IPS-11a (cell line): ENCODE measurements around the gene CNTN5.
"Not testable (repeated sequence)": the region's sequence is repeated elsewhere in the genome, so short reads cannot be mapped to it uniquely, and the experiment has no call there.

Experiments used
- H3K4me3 ChIP-seq: one replicate; pipeline ENCODE4 v1.5.1; 2013; ENCODE audit warnings: low read depth, low read length, control low read depth

Gene CNTN5

DNA sequence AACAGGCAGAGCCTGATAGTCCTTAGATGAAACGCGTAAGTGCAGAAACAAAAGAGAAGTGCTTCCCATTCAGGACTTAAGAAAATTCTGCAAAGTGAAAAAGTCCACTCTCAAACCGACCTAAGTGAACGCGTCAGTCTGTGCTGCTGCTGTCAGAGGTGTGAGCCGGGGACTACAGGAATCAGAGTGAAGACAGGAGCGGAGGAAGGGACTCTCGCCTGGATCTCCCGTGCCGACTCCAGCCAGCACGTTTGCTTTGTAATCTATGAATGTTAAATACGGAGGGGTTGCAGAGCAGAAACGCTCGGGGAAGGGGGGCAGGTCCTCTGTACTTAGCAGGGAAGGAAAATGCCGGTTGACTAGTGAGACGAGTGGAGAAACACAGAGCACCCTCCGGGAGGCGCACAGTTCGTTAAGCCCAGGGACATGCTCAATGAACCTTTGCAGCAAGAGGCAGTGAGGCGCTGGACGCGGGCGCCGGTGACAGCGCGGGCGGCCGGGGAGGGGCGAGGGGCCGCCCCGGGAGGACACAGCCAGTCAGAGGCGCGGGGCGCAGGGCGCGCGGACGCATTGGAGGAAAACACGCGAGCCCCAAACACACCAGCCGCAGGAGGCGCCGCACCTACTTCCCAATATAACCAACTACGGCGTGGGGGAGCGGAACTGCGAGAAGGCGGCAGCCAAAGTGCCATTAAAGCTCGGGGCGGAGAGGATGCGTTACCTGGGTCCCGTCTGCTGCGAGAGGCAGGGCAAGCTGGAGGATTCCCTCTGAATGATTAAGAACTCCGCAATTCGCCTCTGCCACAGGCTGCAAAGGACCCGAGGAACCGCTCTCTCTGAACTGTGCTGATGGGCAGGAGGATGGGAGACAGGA, at the start of gene CNTN5:
TSS of gene CNTN5 (plus strand) at position 598 of the 874 bp plus-strand sequence.
- H3K4me3 ChIP-seq: peak within 1 kb of the TSS; percentile 56

- H3K4me3 ChIP-seq: no peak overlapping the region
Observed at GRCh38 chr11:98979205-98979604, 41.5 kb upstream of the CNTN5 start.

- no peak overlapping the region for H3K4me3 ChIP-seq
Observed at GRCh38 chr11:99015634-99016454, 4.9 kb upstream of the CNTN5 start.

DNA sequence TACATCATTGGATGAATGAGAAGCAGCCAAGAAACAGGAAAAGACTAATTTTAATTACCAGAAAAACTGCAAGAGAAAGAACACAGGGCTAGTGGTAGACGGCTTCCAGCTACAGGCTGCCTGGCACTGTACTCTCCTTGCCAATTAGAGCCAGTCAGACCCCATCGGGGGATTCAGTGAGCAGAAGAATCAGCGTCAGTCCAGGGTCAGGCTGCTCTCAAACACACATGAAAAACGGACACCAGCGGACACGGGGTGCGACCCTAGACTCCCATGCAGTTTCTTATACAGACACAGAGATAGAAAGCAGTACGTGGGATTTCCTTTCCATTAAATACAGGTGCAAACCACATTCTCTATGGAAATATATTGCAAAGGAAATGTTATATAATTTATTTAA, 1.1 kb upstream of the CNTN5 start:
- no peak overlapping the region for H3K4me3 ChIP-seq

- H3K4me3 ChIP-seq: no peak overlapping the region
Observed at GRCh38 chr11:99037057-99037456, 16.3 kb downstream of the CNTN5 start.

DNA sequence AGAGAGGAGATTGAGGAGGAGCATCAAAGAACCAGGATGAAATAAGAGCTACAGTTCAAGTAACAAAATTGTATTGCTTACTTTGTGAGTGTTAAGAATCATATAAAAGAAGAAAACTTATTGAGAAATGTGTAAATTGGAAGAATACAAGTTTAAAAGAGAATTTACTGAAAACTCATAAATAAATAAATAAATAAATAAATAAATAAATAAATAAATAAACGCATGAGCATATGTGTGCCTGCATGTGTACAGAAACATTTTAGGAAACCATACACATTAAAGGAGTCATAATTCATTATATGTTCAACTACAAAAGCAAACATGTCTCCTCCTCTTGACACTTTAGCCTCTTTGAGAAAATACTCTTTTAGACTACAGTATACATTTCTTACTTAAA, 42.6 kb downstream of the CNTN5 start:
- no peak overlapping the region for H3K4me3 ChIP-seq

DNA sequence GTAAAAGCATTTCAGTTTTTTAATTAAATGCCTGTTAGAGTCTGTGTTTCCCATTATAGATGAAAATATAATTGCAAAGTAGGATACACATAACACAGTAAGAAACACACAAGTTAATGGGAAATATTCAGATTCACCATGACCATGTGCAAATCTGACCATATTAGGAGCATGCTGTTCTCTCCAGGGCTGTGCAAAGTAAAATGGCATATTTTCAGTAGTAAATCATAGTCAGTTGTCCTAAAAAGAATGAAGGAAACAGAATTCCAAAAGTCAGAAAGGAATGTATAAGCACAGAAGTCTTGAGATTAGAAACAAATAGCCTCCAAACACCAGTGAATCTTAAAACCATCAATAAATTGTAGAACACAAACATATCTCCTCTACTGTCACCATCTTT, 44.4 kb downstream of the CNTN5 start:
- no peak overlapping the region for H3K4me3 ChIP-seq

DNA sequence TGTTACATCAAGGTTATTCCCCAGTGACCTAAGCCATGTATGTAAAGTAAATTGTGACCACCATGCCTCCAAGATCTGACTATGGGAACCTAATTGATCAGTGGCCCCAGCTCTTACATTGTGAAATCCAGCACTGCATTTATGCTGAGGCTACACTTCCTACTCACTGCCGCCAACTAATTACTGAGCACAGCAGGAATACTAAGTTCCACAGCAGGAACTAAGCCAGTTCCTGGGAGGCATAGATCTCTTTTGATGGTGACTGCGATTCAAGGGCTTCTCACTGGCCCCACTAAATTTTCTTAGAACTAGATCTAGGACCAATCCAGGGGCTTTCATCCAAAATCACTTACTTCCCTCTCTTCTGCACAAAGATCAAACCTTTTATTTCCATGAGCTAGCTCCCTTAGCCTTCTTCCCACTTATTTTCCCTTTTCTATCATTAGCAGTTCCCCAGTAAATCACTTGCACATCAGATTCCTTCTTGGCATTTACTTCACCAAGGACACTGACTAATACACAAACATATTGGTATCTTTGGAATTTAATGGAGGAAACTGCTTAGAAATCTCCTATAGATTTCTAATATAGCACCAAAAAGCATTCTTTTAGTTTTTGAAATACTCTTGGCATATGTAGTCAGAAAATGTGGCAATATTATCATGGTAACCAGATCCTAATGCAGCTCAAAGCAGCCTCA, 46.0 kb downstream of the CNTN5 start:
- no peak overlapping the region for H3K4me3 ChIP-seq

DNA sequence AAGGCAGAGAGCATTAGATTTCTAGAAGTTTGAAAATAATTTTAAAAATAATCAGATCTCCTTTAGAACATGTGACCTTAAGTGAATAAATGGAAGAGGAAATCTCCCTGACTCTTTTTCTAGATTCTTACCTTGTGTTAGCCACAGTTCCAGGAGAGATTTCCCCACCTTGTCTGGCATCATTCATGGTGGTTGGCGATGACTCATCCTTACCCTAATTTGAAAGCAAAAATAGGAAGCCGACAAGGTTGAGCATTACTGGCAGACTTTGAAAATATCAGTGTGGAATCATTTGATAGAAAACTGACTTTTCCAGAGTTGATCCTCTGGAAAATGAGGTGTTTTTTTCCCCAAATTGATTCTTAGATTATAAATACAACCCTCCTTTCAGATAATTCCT, 48.1 kb downstream of the CNTN5 start:
- no peak overlapping the region for H3K4me3 ChIP-seq

DNA sequence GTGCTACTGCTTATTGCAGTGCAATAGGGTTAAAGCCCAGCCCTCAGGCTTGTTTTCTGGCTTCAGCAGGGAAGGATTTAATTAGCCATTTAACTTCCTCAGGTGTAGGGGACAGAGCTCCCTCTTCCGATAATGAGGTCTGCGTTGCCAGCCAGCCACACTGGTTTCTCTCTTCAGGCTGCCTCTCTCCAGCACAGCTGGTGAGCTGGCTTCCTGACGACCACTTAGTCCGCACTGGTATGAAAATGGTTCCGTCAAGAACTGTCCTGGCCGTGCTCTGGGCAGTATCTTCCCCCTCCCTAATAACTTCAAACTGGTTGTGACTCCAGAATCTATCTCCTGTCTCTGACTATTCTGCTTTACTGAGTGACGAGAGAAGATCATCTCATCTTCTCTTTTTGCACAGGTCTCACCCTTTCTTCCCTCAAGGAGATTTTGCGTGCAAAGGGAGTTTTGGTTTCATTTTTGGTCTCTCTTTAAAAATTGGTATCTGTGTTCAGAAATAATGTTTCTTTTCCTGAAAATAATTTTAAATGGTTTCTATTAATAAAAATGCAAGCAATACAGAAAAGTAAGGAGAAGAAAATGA, 49.2 kb downstream of the CNTN5 start:
- H3K4me3 ChIP-seq: no peak overlapping the region

DNA sequence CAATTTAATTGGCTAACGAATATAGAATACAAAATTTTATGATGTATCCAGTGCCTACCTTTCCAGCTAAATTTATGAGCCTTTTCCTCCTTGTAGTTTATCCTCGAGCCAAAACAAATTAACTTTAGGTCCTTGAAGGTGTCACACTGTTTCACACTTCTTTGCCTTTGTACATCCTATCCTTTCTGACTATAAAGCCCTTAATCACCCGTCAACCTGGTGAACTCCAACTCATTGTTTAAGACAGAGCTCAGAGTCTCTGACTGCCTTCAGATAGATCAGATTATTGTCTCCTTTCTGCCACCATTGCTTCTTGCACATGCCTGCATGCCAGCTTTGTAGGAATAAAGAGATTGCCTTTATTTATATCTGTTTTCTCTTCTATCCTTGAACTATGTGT, 58.8 kb downstream of the CNTN5 start:
- H3K4me3 ChIP-seq: no peak overlapping the region

- H3K4me3 ChIP-seq: no peak overlapping the region
Observed at GRCh38 chr11:99080154-99080553, 59.4 kb downstream of the CNTN5 start.

- no peak overlapping the region for H3K4me3 ChIP-seq
Observed at GRCh38 chr11:99098258-99098657, 77.5 kb downstream of the CNTN5 start.

DNA sequence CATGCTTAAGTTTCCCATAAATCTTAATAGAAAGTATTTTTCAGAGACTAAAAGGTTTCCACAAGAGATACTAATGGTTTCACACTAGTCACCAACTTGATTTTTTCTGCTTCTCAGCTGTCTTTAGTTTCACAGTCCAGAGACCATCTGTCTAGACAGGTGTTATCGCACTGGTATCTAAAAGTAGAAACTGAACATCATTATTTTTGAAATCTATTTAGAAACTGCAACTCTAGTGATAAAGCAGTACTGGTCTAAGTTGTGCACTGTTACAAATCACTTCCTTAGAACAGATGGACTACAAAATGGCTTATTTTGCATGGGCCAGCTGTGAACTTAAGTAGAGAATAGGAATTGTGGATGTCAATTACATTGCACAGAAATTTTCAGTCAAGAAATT, 78.0 kb downstream of the CNTN5 start:
- no peak overlapping the region for H3K4me3 ChIP-seq

GRCh38 chr11:99117603-99118002, 96.9 kb downstream of the CNTN5 start:
- H3K4me3 ChIP-seq: no peak overlapping the region

DNA sequence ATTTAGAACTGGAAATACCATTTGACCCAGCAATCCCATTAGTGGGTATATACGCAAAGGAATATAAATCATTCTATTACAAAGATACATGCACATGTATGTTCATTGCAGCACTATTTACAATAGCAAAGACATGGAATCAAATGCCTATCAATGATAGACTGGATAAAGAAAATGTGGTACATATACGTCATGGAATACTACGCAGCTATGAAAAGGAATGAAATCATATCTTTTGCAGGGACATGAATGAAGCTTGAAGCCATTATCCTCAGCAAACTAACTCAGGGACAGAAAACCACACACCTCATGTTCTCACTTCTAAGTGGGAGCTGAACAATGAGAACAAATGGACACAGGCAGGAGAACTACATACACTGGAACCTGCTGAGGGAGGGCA, 113.1 kb downstream of the CNTN5 start:
- H3K4me3 ChIP-seq: not testable (repeated sequence)

GRCh38 chr11:99135508-99135907, 114.8 kb downstream of the CNTN5 start:
- no peak overlapping the region for H3K4me3 ChIP-seq

- no peak overlapping the region for H3K4me3 ChIP-seq
Observed at GRCh38 chr11:99142237-99142636, 121.5 kb downstream of the CNTN5 start.

- H3K4me3 ChIP-seq: no peak overlapping the region
Observed at GRCh38 chr11:99148352-99148751, 127.6 kb downstream of the CNTN5 start.

DNA sequence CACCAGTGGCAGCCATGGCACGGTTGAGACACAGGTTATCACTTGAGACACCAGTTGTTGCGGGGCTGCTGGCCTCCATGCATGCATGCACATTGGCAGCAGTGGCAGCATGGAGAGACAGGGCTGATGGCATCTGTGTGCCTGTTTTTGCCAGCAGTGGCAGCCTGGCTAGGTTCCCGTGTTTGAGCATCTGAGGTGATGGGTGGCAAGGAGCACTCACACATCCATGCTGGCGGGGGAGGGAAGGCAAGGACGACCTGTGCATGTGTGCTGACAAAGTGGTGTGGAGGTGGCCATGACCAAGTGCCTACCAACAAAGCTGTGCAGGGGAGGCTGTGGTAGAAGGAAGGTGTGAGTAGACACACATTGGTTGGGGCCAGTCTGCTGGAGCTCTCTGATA, 133.5 kb downstream of the CNTN5 start:
- H3K4me3 ChIP-seq: no peak overlapping the region

DNA sequence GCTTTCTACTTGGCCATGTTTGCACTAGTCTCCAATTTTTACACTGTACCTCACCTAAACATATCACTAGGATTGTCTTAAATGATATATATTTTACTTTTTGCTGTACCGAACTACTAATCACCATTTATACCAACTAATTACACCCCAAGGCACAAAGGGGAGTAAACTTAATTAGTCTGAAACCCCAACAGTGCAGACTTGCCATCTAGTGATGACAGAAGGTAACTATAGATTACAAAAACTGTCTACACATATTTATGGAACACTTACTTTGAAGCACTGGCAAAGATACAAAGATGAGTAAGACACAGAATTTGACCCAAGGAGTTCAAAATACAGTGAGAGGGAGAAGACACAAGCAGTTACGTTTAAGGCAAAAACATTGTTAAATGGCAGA, 139.7 kb downstream of the CNTN5 start:
- H3K4me3 ChIP-seq: no peak overlapping the region
